Liver (tissue), 9 donors: ENCODE measurements around the gene LLGL2. TPM values are rescaled to one million over a fixed set of nuclear protein-coding genes. Genes with fewer than 3 reads are reported as not detected.

Experiments
- DNase-seq: peaks from one replicate; pipeline ENCODE4 v3.0.0-alpha.2; 2017; ENCODE audit warnings: low spot score
- H3K27ac ChIP-seq, 2 donors: one replicate each; pipeline ENCODE4 v1.7.0; 2013; ENCODE audit warnings: inconsistent platforms in 2 of 2, low read length in 2 of 2, control low read depth in 1 of 2, low read depth in 1 of 2, mild to moderate bottlenecking in 1 of 2
- H3K27me3 ChIP-seq, 4 donors: one replicate each; pipeline versions ENCODE4 v1.6.1 to v1.7.0; 2013; ENCODE audit warnings: low read length in 3 of 4, inconsistent platforms in 1 of 4, mild to moderate bottlenecking in 1 of 4, moderate library complexity in 1 of 4; ENCODE audit not compliant: control insufficient read depth in 4 of 4, insufficient read depth in 4 of 4
- H3K36me3 ChIP-seq, 4 donors: one replicate each; pipeline versions ENCODE4 v1.6.1 to v1.7.0; 2013; ENCODE audit warnings: low read length in 3 of 4, mild to moderate bottlenecking in 3 of 4, low read depth in 1 of 4, moderate library complexity in 1 of 4; ENCODE audit not compliant: control insufficient read depth in 4 of 4, insufficient read depth in 3 of 4
- H3K4me1 ChIP-seq, 4 donors: one replicate each; pipeline versions ENCODE4 v1.6.1 to v1.7.0; 2013; ENCODE audit warnings: low read length in 3 of 4, mild to moderate bottlenecking in 3 of 4, moderate library complexity in 1 of 4; ENCODE audit not compliant: control insufficient read depth in 4 of 4, insufficient read depth in 4 of 4
- H3K4me3 ChIP-seq, 3 donors: one replicate each; pipeline versions ENCODE4 v1.6.1 to v1.7.0; 2013; ENCODE audit warnings: low read length in 3 of 3, control low read depth in 1 of 3, low read depth in 1 of 3, mild to moderate bottlenecking in 1 of 3
- H3K9ac ChIP-seq, 2 donors: one replicate each; pipeline ENCODE4 v1.7.0; 2013; ENCODE audit warnings: low read length in 2 of 2, mild to moderate bottlenecking in 2 of 2, moderate library complexity in 2 of 2, control low read depth in 1 of 2, low read depth in 1 of 2
- H3K9me3 ChIP-seq, 4 donors: one replicate each; pipeline versions ENCODE4 v1.6.1 to v1.7.0; 2013; ENCODE audit warnings: low read length in 3 of 4; ENCODE audit not compliant: control insufficient read depth in 4 of 4
- CTCF ChIP-seq: fragments of 150-350 bp; IDR thresholded peaks from 2 replicates; pipeline ENCODE4 v1.5.1; 2017; ENCODE audit warnings: improper control_type of control experiment, low read depth, low read length; ENCODE audit not compliant: missing input control
- FOXA1 ChIP-seq: IDR thresholded peaks from 2 replicates; pipeline ENCODE4 v1.6.1; 2016; ENCODE audit warnings: antibody characterized with exemption
- FOXA2 ChIP-seq: IDR thresholded peaks from 2 replicates; pipeline ENCODE4 v1.6.1; 2016; ENCODE audit warnings: antibody characterized with exemption
- GABPA ChIP-seq, 2 donors: IDR thresholded peaks in 1 of 2; conservative IDR thresholded peaks in 1 of 2; 2 replicates each; pipeline ENCODE4 v1.6.1; 2016; ENCODE audit warnings: antibody characterized with exemption in 2 of 2, mild to moderate bottlenecking in 1 of 2, moderate library complexity in 1 of 2
- HNF4A ChIP-seq, 2 donors: conservative IDR thresholded peaks; 2 replicates each; pipeline ENCODE4 v1.6.1; 2016; ENCODE audit warnings: antibody characterized with exemption in 2 of 2, mild to moderate bottlenecking in 2 of 2
- MAX ChIP-seq: IDR thresholded peaks from 2 replicates; pipeline ENCODE4 v1.6.1; 2016; ENCODE audit warnings: antibody characterized with exemption
- NR2F2 ChIP-seq: IDR thresholded peaks from 2 replicates; pipeline ENCODE4 v1.6.1; 2016; ENCODE audit warnings: antibody characterized with exemption
- REST ChIP-seq: IDR thresholded peaks from 2 replicates; pipeline ENCODE4 v1.6.1; 2016; ENCODE audit warnings: antibody characterized with exemption, mild to moderate bottlenecking
- SP1 ChIP-seq: IDR thresholded peaks from 2 replicates; pipeline ENCODE4 v1.6.1; 2018; ENCODE audit warnings: antibody characterized with exemption, mild to moderate bottlenecking
- TAF1 ChIP-seq: conservative IDR thresholded peaks from 2 replicates; pipeline ENCODE4 v1.6.1; 2016; ENCODE audit warnings: antibody characterized with exemption, mild to moderate bottlenecking
- WGBS: extraction: QIAGEN DNeasy Blood & Tissue Kit; methylation state at CpG from one replicate; pipeline ENCODE4 v1.1.7; 2013; 5-methylcytosine and 5-hydroxymethylcytosine counted together
- polyA plus RNA-seq, 2 donors: library from polyadenylated mRNA; stranded (reverse) in 1 of 2; unstranded in 1 of 2; fragments of 200-250 nt in 1 of 2; fragments of >200 nt in 1 of 2; fragmentation: Nextera tagmentation in 1 of 2; extraction: Ambion mirVana in 1 of 2; gene quantifications; one replicate each; pipeline versions ENCODE4 v1.2.1 to v1.2.3, GENCODE V29; 2013 to 2015
- total RNA-seq, 2 donors: library from RNA; depleted of rRNA; stranded (reverse); fragments of >200 nt; gene quantifications; one replicate each; pipeline ENCODE4 v1.2.3, GENCODE V29; 2014
- donor health status: healthy.
- donor health status: healthy.
- donor health status: healthy.
- donor health status: healthy.
- donor health status: healthy.

LLGL2 gene
- total and polyA plus RNA-seq, 4 donors = 23.2 to 69.6 (median 38.5) TPM

- DNase-seq = no peak
- peaks cover 7 to 50% (median 22%) of the 10 kb centered on the region in 4 donors for H3K36me3 ChIP-seq
- peaks cover 5 to 18% (median 11%) of the 10 kb centered on the region in 4 donors for H3K4me1 ChIP-seq
Observed at GRCh38 chr17:75499313-75500022, 26.0 kb upstream of the LLGL2 start.

More at GRCh38 chr17:75499313-75500022, 26.0 kb upstream of the LLGL2 start:
- H3K4me3 ChIP-seq = no peak overlapping the region
- no peak overlapping the region for H3K27ac ChIP-seq
- no peaks in the 10 kb centered on the region for H3K27me3 ChIP-seq
- 78% methylated on average over 16 of the region's 16 CpGs for WGBS
- no peak overlapping the region for H3K9ac ChIP-seq
- no peaks in the 10 kb centered on the region for H3K9me3 ChIP-seq
- TF ChIP-seq FOXA2 (no peak), GABPA (IDR thresholded peaks at IDR 0.05 in 1 of 2, conservative IDR thresholded peaks at IDR 0.05 in 1 of 2) (no peak), NR2F2 (no peak), REST (no peak), FOXA1 (no peak), MAX (no peak), CTCF (no peak), SP1 (no peak), HNF4A (conservative IDR thresholded peaks at IDR 0.05) (no peak), TAF1 (no peak)
